HG03025 (cell line): Measurements from ENCODE around the gene INHBE.
A peak's percentile ranks its signal among the peaks of the same experiment; 100 is the strongest.

Experiments
- ATAC-seq: cut with Tn5 transposase; IDR thresholded peaks from one replicate; pipeline ENCODE4 v1.9.1; 2021; ENCODE audit warnings: mild to moderate bottlenecking, moderate library complexity; ENCODE audit not compliant: unreplicated experiment, low FRiP score

INHBE gene

GRCh38 chr12:57459750-57460467, 4.8 kb downstream of the INHBE start, which contains the start of gene GLI1:
Gene GLI1, plus strand, starts transcription at chr12:57459785. Its CDS starts 3,907 bp downstream, at chr12:57463692.
- no peak for ATAC-seq

DNA sequence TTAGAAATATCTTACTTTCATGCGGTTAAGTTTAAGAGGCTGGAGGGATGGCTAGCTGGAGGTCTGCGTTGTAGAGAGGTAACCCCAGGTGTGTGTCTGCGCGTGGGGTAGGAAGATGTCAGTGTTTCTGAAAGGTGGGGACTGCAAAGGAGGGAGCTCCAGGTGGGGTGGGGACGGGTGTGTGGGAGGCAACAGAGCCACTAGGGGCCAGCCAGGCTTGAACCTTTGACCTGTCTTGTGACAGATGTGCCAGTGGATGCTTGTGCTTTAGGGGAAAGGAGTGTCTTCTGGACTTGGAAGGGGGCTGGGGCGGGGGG, 5.3 kb downstream of the INHBE start:
- no peak for ATAC-seq

DNA sequence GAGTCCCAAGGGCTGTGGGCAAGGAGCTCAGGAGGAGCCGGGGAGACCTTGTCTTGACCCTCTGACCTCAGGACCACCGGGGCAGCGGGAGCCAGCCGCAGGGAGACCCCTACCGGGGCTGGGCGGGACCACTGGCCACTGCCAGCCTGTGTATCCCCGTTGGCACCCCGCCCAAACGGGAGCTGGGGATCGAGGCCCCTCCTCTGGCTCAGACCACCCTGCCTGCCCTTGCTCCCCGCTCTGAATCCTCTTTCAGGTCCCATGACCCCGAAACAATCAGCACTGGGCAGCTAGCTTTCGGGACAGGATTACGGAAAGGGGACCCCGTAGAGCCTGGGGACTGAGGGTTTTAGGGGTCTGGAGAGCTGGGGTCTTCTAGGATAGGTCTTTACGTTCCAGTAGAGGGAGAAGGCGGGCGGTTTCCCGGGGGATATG, 5.8 kb downstream of the INHBE start:
- no peak for ATAC-seq

DNA sequence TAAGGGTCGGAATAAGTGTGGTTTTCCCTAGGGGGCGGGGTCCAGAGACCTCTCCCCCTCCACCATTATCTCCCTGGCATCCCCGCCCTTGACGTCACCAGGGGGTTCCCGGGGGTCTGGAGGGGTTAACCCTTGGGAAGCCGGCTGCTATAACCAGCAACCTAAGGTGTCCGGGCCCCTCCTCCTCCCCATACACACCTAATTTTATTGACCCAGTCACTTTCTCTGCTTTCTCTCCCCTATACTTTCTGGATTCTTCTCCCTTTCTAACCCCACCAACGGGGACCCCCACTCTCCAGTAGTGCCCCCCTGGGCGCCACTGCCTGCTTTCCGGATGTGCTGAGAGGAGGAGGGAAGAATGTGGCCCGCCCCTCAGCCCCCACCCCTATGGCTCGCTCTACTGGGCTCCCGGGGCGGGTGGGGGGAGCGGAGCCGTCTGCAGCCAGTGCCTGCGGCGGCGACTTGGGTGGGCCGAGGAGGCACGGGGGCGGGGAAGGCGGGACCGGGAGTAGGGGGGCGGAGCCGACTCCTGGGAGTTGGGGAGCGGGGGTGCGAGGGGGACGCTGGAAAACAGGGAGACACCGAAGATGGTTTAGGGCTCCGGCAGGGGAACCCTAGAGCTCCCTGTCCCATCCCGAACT, 6.3 kb downstream of the INHBE start:
- ATAC-seq: no peak

DNA sequence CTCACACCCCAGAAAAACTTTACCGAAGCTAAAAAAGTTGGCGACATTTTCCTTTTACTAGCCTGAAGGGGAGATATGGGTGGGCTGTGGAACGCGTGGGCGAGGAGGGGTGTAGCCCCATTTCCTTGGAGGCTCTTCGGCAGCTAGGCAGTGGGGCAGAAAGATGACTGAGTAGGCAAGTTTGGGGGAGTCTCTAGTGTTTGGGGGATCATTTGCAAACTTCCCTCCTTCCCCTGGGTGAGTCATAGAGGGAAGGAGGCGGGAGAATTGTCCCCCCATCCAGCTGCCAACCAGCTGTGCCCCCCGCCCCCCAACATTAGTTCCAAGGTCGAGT, 6.8 kb downstream of the INHBE start:
- ATAC-seq: no peak

- ATAC-seq: peak; percentile 61
Measured at GRCh38 chr12:57462251-57462911, 7.3 kb downstream of the INHBE start.

- ATAC-seq: no peak
Measured at GRCh38 chr12:57462912-57463253, 7.8 kb downstream of the INHBE start.

DNA sequence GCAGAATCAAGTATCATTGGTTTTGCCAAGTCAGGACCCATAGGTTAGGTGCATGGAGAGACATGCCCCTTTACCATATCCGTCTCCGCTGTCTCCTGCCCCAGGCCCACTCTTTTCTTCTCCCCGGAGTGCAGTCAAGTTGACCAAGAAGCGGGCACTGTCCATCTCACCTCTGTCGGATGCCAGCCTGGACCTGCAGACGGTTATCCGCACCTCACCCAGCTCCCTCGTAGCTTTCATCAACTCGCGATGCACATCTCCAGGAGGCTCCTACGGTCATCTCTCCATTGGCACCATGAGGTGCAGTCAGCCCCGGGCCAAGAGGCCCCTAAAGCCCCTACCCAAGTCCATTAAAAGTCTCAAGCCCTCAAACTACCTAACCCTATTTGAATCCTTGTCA, 9.5 kb downstream of the INHBE start:
- ATAC-seq: no peak

GRCh38 chr12:57465030-57465746, 10.1 kb downstream of the INHBE start:
- ATAC-seq: no peak

DNA sequence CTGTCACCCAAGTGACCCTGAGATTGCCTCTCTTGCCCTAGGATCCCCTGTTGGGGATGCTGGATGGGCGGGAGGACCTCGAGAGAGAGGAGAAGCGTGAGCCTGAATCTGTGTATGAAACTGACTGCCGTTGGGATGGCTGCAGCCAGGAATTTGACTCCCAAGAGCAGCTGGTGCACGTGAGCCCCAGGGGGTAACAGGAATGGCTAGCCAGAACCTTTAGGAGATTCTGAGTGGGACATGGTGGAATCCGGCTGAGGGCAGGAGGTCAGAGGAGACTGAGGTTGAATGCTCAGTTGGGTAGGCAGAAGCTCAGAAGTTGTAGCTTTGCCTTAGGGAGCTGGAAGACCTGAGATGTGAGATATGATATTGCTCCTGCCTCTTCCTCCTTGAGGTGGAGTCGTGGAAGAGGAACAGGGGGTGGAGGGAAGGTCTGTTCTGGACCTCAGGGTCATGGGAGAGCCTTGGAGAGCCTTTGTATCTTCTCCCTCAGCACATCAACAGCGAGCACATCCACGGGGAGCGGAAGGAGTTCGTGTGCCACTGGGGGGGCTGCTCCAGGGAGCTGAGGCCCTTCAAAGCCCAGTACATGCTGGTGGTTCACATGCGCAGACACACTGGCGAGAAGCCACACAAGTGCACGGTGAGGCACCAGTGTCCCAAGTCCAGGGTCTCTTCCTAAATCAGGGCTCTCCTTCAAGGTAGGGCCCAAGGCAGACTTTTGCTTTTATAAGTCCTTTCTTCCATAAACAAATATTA, 10.8 kb downstream of the INHBE start:
- ATAC-seq: no peak

- ATAC-seq: no peak
Measured at GRCh38 chr12:57467212-57467874, 12.2 kb downstream of the INHBE start.

DNA sequence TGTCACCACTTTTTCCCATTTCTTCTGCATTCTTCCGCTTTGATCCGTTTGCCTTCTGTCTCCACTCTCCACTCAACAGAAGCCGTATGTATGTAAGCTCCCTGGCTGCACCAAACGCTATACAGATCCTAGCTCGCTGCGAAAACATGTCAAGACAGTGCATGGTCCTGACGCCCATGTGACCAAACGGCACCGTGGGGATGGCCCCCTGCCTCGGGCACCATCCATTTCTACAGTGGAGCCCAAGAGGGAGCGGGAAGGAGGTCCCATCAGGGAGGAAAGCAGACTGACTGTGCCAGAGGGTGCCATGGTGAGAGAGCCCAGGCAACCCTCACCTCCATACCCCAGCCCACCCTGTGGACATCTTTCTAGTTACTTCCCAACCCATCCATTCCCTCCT, 12.8 kb downstream of the INHBE start:
- no peak for ATAC-seq

- ATAC-seq: no peak
Measured at GRCh38 chr12:57469296-57470164, 14.4 kb downstream of the INHBE start.

- ATAC-seq: no peak
Measured at GRCh38 chr12:57470286-57470969, 15.3 kb downstream of the INHBE start.

DNA sequence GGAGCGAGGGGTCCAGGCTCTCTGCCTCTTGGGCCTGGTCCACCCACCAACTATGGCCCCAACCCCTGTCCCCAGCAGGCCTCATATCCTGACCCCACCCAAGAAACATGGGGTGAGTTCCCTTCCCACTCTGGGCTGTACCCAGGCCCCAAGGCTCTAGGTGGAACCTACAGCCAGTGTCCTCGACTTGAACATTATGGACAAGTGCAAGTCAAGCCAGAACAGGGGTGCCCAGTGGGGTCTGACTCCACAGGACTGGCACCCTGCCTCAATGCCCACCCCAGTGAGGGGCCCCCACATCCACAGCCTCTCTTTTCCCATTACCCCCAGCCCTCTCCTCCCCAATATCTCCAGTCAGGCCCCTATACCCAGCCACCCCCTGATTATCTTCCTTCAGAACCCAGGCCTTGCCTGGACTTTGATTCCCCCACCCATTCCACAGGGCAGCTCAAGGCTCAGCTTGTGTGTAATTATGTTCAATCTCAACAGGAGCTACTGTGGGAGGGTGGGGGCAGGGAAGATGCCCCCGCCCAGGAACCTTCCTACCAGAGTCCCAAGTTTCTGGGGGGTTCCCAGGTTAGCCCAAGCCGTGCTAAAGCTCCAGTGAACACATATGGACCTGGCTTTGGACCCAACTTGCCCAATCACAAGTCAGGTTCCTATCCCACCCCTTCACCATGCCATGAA, 16.0 kb downstream of the INHBE start:
- ATAC-seq: no peak

GRCh38 chr12:57471661-57472060, 16.6 kb downstream of the INHBE start:
- ATAC-seq: no peak

DNA sequence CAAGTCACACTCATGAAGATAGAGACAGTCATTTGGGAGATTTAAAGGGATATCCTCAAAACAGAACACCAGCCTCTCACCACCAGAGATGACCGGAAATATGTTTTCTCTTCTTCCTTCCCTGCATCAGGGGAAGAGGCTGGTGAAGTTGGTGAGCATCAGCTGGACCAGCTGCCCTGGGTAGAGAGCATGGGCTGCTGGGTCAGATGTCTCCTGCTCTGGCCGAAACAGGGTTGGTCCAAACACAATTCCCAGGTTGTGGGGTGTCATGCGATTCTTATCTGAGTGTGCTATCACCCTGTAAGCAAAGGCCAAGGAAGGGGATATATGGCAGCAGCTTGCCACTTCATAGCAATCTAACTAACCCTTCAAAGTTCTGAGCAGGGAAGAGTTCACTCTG, 17.3 kb downstream of the INHBE start:
- no peak for ATAC-seq

DNA sequence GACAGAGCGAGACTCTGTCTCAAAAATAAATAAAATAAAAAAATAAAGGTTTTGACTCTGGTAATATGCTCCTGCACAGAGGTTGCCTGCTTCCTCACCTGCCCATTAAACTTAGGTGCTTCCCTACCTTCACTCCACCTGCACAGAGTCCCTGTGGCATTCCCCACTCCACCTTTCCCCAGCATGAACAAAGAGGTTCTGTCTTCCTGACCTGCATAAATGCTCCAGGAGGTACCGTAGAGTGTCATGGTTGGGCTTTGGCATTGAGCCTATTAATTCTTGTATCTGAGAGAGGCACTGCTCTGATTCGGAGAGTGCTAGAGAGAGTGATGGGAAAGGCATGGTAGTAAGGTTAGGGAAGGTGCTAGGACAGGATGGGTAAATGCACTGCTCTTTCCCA, 18.3 kb downstream of the INHBE start:
- no peak for ATAC-seq
